Suprapubic skin (tissue), 3 donors: ENCODE measurements around the gene OMP.

Source experiments
- CTCF ChIP-seq, 2 donors: fragments of 200-600 bp in 1 of 2; fragments of 450-650 bp in 1 of 2; sonication (generic) in 1 of 2; IDR thresholded peaks; one replicate each; pipeline ENCODE4 v1.5.1; 2016 to 2019; ENCODE audit warnings: antibody characterized with exemption in 2 of 2, mild to moderate bottlenecking in 1 of 2, moderate library complexity in 1 of 2
- POLR2AphosphoS5 ChIP-seq, 3 donors: sonication (generic); formaldehyde crosslinking; IDR thresholded peaks; one replicate each; pipeline ENCODE4 v1.6.1; 2017; ENCODE audit warnings: antibody characterized with exemption in 3 of 3

GRCh38 chr11:77060234-77060633 lies 42.4 kb upstream of the OMP start:
- TF ChIP-seq CTCF (IDR thresholded peaks at IDR 0.05) (no peak), POLR2AphosphoS5 (IDR thresholded peaks at IDR 0.05) (no peak)
